GM18498 (cell line): ENCODE measurements around the gene FGF19.

Source experiments
- ATAC-seq: cut with Tn5 transposase; IDR thresholded peaks from one replicate; pipeline ENCODE4 v1.9.1; 2021; ENCODE audit warnings: mild to moderate bottlenecking, moderate library complexity; ENCODE audit not compliant: unreplicated experiment

The FGF19 gene

GRCh38 chr11:69718147-69718546 is 14.3 kb upstream of the FGF19 start:
- ATAC-seq: no peak

DNA sequence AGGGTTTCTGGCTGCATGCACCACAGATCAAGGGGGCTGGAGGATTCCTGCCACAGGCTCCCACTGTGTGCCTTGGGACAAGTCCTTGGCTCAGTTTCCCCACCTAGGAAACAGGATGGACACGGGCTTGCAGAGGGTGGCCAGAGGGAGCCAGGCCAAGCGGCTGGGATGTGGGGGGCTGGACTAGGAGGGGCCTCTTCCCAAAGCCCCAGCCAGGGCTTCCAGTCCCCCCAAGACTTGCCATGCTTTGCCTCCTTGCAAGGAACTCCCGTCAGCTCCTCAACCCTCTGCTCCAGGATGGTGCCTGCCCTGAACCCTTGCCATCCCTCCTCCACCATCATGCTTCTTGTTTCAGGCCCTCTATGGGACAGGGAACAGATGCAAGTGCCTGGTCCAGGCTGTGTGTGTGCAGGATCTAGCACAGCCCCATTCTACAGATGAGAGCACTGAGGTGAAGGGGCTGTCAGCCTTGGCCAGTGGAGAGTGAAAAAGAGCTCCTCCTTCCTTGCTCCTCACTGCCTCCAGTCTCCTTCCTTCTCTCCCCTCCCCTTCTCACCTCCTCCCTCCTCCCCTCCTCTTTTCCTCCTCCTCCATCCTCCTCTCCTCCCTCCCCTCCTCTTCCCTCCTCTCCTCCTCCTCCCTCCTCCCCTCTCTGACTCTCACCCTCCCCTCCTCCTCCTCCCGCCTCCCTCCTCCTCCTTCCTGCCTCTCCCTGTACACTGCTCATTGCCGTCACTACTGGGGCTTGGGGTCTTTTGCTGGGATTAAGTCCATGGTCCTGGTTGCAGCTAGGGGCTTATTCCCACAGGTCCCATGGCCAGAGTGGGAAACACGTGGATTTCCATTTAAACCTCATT is 13.3 kb upstream of the FGF19 start:
- no peak for ATAC-seq

DNA sequence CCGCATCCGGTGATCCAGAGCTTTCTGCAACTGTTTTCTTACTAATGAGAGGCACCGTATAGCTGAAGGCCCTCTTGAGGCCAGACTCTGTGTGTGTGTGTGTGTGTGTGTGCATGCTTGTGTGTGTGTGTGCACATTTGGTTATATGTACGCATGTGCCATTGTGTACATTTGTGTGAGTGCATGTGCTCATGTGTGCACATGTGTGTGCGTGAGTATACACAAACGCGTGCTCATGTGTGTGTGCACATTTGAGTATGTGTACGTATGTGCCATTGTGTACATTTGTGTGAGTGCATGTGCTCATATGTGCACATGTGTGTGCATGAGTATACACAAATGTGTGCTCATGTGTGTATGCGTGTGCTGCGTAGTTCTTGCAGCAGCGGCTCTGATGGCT is 12.3 kb upstream of the FGF19 start:
- ATAC-seq: no peak

GRCh38 chr11:69715446-69715845 is 11.6 kb upstream of the FGF19 start:
- ATAC-seq: no peak

- no peak for ATAC-seq
Observed at GRCh38 chr11:69711822-69712801, 8.3 kb upstream of the FGF19 start.

DNA sequence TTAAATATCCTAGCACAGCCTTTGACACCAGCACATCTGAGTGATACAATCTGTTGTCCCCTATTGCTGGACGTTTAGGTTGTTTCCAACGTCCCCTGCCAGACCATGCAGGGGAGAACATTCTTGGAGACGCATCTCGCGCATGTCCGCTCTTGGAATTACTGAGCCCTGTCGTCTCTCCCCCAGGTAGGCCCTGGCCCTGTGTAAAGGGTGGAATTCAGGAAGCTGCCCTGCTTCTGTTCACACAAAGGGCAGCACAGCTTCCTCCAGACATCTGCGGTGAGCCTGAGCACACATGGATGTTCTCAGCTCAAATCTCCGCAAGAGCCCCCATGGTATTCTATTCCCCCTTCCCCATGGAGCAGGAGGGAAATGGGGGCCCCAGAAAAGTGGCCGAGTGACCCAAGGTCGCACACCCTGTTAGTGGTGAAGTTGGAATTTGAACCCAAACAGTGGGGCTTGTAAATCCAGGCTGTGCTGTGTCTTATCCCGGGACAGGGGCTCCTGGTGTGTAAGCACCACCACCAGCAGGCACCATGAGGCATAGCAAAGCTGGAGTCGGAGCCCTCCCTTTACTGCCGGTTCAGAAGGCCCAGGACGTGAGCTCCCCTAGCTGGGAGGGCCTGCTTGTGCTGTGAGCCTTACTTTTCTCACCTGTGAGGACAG is 5.0 kb upstream of the FGF19 start:
- no peak for ATAC-seq

GRCh38 chr11:69707176-69707575 is 3.4 kb upstream of the FGF19 start:
- no peak for ATAC-seq

- ATAC-seq: no peak
Observed at GRCh38 chr11:69705901-69706787, 2.3 kb upstream of the FGF19 start.

DNA sequence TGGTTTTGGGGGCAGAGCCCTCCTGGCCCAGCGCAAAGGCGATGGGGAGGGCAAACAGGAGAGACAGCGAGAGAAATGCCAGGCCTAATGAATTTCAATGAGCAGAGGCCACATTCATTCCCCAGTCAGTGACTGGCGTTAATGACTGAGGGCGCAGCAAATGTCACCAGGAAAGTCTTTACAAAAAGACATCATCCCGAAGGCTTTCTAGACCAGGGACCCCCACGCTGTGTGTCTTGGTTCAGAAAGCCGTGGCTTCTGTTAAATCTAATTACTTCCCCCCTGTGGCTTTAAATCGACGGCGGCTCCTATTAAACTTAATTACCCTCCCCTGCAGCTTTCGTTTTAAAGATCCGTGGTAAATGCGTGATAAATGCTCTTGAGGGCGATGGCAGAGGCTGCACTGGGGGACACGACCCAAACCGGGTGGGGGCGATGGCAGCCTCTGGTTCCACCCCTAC is 1.6 kb upstream of the FGF19 start:
- ATAC-seq: no peak

- ATAC-seq: no peak
Observed at GRCh38 chr11:69704508-69705253, 859 bp upstream of the FGF19 start.

DNA sequence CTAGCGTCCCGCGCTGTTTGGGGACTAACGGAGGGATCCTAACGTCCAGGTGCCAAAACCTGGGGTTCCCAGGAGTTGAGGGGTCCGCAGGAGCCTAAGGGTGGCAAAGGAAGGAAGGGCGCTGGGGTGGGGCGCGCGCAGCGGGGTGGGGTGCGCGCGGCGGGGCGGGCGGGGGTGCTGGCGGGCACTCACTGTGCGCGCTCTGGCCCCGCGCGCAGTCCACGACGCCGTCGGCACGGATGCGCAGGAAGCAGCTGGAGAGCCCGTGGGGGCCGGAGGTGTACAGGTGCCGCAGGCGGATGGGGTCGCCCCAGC is 412 bp downstream of the FGF19 start:
- no peak for ATAC-seq

- no peak for ATAC-seq
Observed at GRCh38 chr11:69702769-69703452, 911 bp downstream of the FGF19 start.

GRCh38 chr11:69702239-69702691 is 1.6 kb downstream of the FGF19 start:
- no peak for ATAC-seq

DNA sequence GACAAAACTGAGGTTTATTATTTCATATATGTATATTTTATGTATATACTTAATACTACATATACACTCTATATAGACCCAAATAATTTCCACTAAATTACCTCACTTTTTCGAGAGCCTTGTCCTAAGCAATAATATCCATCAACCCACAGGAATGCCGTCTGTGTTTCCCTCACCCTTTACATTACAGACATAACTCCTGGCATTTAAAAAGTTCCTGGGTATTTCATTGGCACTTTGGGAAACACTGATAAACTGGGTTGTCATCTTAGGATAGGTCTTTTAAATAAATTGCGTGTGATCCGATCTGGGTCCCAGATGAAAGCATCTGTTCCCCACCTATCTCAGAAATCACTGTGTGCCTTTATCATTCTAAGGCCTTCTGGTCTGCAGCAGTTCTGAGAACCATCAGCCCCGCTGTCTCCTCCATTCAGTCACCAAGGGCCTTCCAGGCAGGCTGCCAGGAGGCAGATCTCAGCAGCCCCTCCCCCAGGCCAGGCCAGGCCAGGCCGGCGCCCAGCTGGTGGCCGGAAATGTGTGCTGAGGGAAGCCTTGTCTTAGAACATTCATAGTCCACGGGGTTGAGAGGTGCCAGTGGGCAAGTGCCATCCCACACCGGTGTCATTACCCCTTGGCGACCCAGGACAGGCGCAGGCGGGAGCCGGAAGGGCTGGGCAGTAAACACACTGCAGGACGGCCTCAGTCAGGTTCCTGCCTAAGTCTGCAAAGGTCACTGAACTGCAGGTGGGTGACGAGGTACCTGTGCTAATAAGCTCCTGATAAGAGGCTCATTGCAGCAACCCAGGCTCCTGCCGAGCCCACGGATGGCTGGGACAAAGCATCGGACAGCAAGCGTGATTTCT is 3.3 kb downstream of the FGF19 start:
- ATAC-seq: no peak

GRCh38 chr11:69699213-69699612 is 4.6 kb downstream of the FGF19 start:
- ATAC-seq: no peak

GRCh38 chr11:69698362-69698761 is 5.5 kb downstream of the FGF19 start:
- no peak for ATAC-seq

GRCh38 chr11:69697861-69698260 is 6.0 kb downstream of the FGF19 start:
- ATAC-seq: no peak

DNA sequence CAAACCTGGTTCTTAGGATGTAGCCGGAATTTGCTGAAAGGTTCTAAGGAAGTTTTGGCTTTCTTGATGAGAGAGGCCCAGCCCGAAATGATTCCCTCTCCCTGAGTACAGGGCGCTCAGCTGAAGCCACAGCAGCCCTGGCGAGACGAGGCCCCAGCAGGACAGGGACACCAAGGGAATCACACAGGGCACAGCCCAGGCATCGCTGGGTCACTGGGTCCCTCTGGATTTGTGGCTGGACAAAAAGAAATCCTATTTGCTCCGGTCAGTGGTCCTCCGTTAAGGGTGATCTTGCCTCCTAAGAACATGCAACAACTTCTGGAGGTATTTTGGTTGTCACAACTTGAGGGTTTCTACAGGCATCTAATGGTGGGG is 6.4 kb downstream of the FGF19 start:
- no peak for ATAC-seq
